Fibroblast of mammary gland (primary cell): ENCODE data around the gene LANCL3.
"Not testable (repeated sequence)": the region's sequence is repeated elsewhere in the genome, so short reads cannot be mapped to it uniquely, and the experiment has no call there.

ENCODE experiments used
- DNase-seq: peaks from one replicate; pipeline ENCODE4 v3.0.0-alpha.2; 2010; ENCODE audit warnings: low read depth
- H3K4me3 ChIP-seq: 2 replicates; pipeline ENCODE4 v1.5.1; 2011; ENCODE audit warnings: low read depth, mild to moderate bottlenecking, low read length, moderate library complexity; ENCODE audit not compliant: control insufficient read depth
- CTCF ChIP-seq: conservative IDR thresholded peaks from 2 replicates; pipeline ENCODE4 v1.5.1; 2011; ENCODE audit warnings: low read depth, low read length, inconsistent platforms; ENCODE audit not compliant: control insufficient read depth, insufficient read depth

Gene LANCL3

DNA sequence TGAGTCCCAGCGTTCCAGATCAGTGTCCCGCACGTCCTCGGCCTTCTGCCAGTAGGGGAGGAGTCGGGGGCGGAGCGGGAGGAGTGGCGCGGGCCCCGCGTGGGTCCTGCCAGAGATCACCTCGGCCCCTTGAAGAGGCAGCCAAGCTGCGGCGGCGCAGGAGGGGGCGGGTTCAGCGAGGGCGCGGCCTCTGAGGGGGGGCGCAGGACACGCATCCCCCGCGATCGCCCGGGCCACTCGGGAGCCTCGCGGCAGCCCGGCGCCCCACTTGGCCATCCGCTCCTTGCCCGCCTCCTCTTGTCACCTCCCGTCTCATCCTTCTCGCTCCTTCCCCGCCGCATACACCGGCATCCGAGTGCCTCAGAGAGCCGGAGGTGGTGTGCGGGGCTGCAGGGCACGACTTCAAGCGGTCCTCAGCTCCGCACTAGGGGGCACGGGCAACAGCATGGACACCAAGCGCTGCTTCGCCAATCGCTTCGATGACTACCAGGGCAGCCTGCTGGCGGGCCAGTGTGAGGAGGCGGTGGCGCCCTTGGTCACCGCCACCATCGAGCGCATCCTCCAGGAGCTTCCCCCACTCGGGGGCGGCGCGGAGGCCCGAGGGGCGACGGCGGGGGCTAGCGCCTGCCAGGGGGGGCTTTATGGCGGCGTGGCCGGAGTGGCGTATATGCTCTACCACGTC is at the start of gene LANCL3:
Gene LANCL3, plus strand, starts transcription at position 236 of the 682 bp plus-strand sequence. Its CDS starts 210 bp downstream, at position 446.
- not testable (repeated sequence) for H3K4me3 ChIP-seq, DNase-seq

DNA sequence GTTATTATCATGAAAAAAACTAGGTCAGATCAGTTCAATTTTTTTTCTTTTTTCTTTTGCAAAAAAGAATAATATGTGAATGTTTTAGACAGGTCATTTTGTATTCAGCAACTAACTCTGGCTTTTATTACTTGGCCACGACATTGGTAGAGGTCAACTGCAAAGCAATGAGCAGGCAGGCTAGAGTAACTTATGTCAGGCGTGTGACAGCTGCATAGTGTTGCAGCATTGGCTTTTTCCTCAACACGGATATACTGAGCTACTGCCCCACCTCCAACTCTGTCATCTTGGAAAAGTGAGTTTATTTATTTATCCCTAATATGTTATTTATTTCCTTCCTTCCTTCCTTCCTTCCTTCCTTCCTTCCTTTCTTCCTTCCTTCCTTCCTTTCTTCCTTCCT is 47.8 kb upstream of the LANCL3 start:
- not testable (repeated sequence) for H3K4me3 ChIP-seq, DNase-seq

DNA sequence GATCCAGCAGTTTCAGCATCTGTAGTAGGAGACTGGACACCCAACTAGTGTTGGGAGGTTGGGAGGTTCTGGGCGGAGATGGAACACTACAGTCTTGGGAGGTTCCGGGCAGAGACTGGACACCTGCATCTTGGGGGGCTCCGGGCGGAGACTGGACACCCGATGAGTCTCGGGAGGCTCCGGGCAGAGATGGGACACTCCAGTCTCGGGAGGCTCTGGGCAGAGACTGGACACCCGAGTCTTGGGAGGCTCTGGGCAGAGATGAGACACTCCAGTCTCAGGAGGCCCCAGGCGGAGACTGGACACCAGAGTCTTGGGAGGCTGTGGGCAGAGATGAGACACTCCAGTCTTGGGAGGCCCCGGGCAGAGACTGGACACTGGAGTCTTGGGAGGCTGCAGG is 29.5 kb upstream of the LANCL3 start:
- no peak for DNase-seq
- TF ChIP-seq CTCF: no peak
- H3K4me3 ChIP-seq: no peak overlapping the region

- TF ChIP-seq CTCF: no peak
- DNase-seq: no peak
- no peak overlapping the region for H3K4me3 ChIP-seq
Measured at GRCh38 chrX:37542791-37543190, 28.7 kb upstream of the LANCL3 start.

DNA sequence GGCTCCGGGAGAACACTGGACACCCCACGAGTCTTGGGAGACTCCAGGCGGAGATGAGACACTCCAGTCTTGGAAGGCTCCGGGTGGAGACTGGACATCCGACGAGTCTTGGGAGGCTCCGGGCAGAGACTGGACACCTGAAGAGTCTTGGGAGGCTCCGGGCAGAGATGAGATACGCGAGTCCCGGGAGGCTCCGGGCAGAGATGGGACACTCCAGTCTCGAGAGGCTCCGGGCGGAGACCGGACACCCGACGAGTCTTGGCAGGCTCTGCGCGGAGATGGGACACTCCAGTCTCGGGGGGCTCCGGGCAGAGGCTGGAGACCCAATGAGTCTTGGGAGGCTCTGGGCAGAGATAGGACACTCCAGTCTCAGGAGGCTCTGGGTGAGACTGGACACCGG is 28.1 kb upstream of the LANCL3 start:
- TF ChIP-seq CTCF: no peak
- H3K4me3 ChIP-seq: no peak overlapping the region
- DNase-seq: no peak

DNA sequence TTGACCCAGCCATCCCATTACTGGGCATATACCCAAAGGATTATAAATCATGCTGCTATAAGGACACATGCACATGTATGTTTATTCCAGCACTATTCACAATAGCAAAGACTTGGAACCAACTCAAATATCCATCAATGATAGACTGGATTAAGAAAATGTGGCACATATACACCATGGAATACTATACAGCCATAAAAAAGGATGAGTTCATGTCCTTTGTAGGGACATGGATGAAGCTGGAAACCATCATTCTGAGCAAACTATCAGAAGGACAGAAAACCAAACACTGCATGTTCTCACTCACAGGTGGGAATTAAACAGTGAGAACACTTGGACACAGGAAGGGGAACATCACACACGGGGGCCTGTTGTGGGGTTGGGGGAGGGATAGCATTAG is 26.9 kb upstream of the LANCL3 start:
- DNase-seq, H3K4me3 ChIP-seq: not testable (repeated sequence)

GRCh38 chrX:37545066-37545465 is 26.4 kb upstream of the LANCL3 start:
- no peak overlapping the region for H3K4me3 ChIP-seq
- no peak for TF ChIP-seq CTCF
- DNase-seq: no peak

DNA sequence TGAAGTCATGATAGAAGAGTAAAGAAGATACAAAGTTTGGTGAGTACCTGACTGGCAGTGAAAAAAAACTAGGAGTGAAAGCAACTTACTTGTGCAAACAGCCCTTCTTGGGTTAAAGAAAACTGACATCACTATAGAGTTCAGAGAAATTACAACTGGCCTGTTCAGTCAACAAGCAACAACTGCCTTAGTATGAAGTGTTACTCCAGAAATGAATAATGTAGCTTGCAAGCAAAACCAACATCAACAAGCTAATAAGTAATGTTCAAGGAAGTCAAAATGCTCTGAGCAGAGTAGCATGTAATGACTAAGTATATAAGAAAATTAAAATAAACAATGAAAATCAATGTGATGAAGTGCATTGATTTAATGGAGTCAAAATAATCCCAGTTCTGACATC is 21.8 kb upstream of the LANCL3 start:
- H3K4me3 ChIP-seq, DNase-seq: not testable (repeated sequence)

DNA sequence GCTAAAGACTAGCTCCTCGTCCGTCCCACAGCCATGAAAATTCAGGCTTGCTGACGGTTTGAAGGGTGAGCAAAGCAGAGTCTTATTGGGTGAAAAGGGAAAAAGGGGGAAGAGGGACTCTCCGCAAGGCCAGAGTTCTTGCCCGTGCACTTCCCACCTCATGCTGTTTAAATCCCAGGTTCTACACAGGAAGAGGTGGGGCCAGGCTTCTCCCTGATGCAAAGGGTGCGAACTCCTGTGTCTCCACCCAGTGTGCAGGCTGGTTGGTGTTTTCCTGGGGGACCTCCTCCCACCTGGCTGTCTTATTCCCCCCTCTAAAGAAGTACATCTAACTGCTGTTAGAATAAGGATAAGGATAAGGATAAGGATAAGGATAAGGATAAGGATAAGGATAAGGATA is 18.0 kb upstream of the LANCL3 start:
- no peak overlapping the region for H3K4me3 ChIP-seq
- TF ChIP-seq CTCF: no peak
- DNase-seq: no peak

GRCh38 chrX:37565254-37565653 is 6.2 kb upstream of the LANCL3 start:
- not testable (repeated sequence) for H3K4me3 ChIP-seq, DNase-seq

DNA sequence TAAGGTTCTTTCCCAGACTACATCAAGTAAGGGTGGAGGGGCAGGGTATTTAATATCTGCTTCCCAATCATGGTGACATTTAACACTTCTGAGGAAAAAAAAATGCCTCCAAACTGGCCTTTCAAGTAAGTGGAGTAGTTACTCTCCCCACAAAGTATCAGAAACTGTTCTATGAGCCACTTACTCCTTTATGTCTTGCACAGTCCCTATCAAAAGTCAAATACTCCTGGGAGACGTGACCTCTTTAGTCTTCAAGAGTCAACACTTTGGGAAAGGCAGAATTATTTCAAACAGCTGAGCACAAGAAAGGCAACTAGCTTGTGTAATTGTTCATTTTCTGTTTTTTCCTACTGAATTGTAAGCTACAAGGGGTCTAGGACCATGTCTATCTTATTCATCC is 1.1 kb upstream of the LANCL3 start:
- H3K4me3 ChIP-seq, DNase-seq: not testable (repeated sequence)

- not testable (repeated sequence) for DNase-seq, H3K4me3 ChIP-seq
Measured at GRCh38 chrX:37572108-37572587, 687 bp downstream of the LANCL3 start.

GRCh38 chrX:37573121-37573520 is 1.7 kb downstream of the LANCL3 start:
- DNase-seq, H3K4me3 ChIP-seq: not testable (repeated sequence)
